ENCODE measurements around the gene OR4B1.

Gene OR4B1

GRCh38 chr11:48261600-48261999, 45.0 kb downstream of the OR4B1 start:
- Histone ChIP-seq H3K27me3 (ENCODE audit: control insufficient read depth, insufficient read depth, low read length) (no peaks in the 10 kb centered on the region; the same call in 1 of the 2 replicates), H3K4me3 (ENCODE audit: low read depth, low read length) (no peak overlapping the region), H3K27ac (ENCODE audit: low read depth, low read length) (no peak overlapping the region), H3K9me3 (ENCODE audit: control insufficient read depth, insufficient read depth, low read depth, low read length) (peaks cover 25% of the 10 kb centered on the region; the same call in 1 of the 2 replicates), H3K9ac (ENCODE audit: low read length) (no peak overlapping the region), H3K4me1 (ENCODE audit: control insufficient read depth, insufficient read depth, low read length) (no peaks in the 10 kb centered on the region), H3K36me3 (ENCODE audit: control insufficient read depth, insufficient read depth, low read length) (no peaks in the 10 kb centered on the region)

DNA sequence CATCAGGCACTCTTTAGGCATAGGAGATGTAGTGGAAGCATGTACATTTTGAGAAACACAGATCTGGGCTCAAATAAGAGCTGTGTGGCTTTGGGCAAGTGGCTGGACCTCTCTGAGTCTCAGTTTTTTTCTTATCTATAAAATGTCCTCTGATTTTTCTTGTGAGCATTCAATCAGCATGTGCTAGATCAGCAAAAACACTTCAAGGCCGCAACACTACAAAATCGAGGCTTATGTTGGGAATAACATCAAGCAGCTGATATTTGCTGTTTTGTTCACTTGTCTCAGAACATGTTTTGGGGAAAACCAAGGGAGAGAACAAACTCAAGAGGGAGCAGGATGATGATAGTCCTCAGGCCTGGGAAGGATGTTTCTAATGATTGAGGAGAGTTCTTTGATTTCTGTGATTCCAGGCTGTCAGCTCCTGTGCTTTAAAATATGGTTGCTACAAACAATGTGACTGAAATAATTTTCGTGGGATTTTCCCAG, 46.9 kb downstream of the OR4B1 start, which contains the start of gene OR4X1:
TSS of gene OR4X1 (plus strand) at position 439 of the 489 bp plus-strand sequence. CDS start at position 439, 0 bp downstream.
- Histone ChIP-seq H3K9me3 (ENCODE audit: control insufficient read depth, insufficient read depth, low read depth, low read length) (peaks cover 16% of the 10 kb centered on the region; the same call in 1 of the 2 replicates), H3K4me1 (ENCODE audit: control insufficient read depth, insufficient read depth, low read length) (no peaks in the 10 kb centered on the region), H3K27ac (ENCODE audit: low read depth, low read length) (no peak within 1 kb of the TSS), H3K27me3 (ENCODE audit: control insufficient read depth, insufficient read depth, low read length) (no peaks in the 10 kb centered on the region; the same call in 1 of the 2 replicates), H3K9ac (ENCODE audit: low read length) (no peak within 1 kb of the TSS), H3K4me3 (ENCODE audit: low read depth, low read length) (no peak within 1 kb of the TSS), H3K36me3 (ENCODE audit: control insufficient read depth, insufficient read depth, low read length) (no peaks in the 10 kb centered on the region)
